CD14-positive monocyte (primary cell): ENCODE measurements around the gene PTTG1IP. TPM values are rescaled to one million over a fixed set of nuclear protein-coding genes. Genes with fewer than 3 reads are reported as not detected.

Experiments
- DNase-seq, 3 donors: peaks; one replicate each; pipeline ENCODE4 v3.0.0-alpha.2; 2011 to 2022
- H2AFZ ChIP-seq: 2 replicates; pipeline ENCODE4 v1.6.0; 2012; ENCODE audit warnings: mild to moderate bottlenecking, low read depth, low read length, inconsistent platforms; ENCODE audit not compliant: insufficient read depth, poor library complexity, severe bottlenecking
- H3K27ac ChIP-seq, 2 donors: 1 replicate in 1 of 2; 2 replicates in 1 of 2; pipeline ENCODE4 v1.5.1; 2012 to 2013; ENCODE audit warnings: low read length in 2 of 2, control low read depth in 1 of 2, inconsistent platforms in 1 of 2, low read depth in 1 of 2, mild to moderate bottlenecking in 1 of 2
- H3K27me3 ChIP-seq, 2 donors: one replicate each; pipeline versions ENCODE4 v1.6.0 to v1.6.1; 2011 to 2013; ENCODE audit warnings: low read length in 2 of 2; ENCODE audit not compliant: control insufficient read depth in 2 of 2, insufficient read depth in 2 of 2
- H3K36me3 ChIP-seq, 2 donors: replicated peaks in 1 of 2; 1 replicate in 1 of 2; 2 replicates in 1 of 2; pipeline versions ENCODE4 v1.5.1 to v1.6.1; 2012 to 2013; ENCODE audit warnings: low read length in 2 of 2, control low read depth in 1 of 2, inconsistent platforms in 1 of 2, mild to moderate bottlenecking in 1 of 2; ENCODE audit not compliant: insufficient read depth in 2 of 2, control insufficient read depth in 1 of 2
- H3K4me1 ChIP-seq, 2 donors: 1 replicate in 1 of 2; 2 replicates in 1 of 2; pipeline versions ENCODE4 v1.5.1 to v1.6.1; 2012 to 2013; ENCODE audit warnings: low read length in 2 of 2, control low read depth in 1 of 2, inconsistent platforms in 1 of 2, mild to moderate bottlenecking in 1 of 2, moderate library complexity in 1 of 2; ENCODE audit not compliant: insufficient read depth in 2 of 2, control insufficient read depth in 1 of 2
- H3K4me2 ChIP-seq: replicated peaks from 2 replicates; pipeline ENCODE3; 2012; ENCODE audit warnings: low read length, moderate library complexity, mild to moderate bottlenecking; ENCODE audit not compliant: poor library complexity, severe bottlenecking; ENCODE audit errors: extremely low read depth
- H3K4me3 ChIP-seq, 3 experiments: fragments of 200-600 bp in 1 of 3; sonication (generic) in 1 of 3; replicated peaks in 1 of 3; 1 replicate in 2 of 3; 2 replicates in 1 of 3; pipeline ENCODE4 v1.5.1; 2011 to 2013; ENCODE audit warnings: low read length in 3 of 3, mild to moderate bottlenecking in 3 of 3, control low read depth in 2 of 3, low read depth in 2 of 3, inconsistent platforms in 1 of 3, moderate library complexity in 1 of 3
- H3K79me2 ChIP-seq: 2 replicates; pipeline ENCODE4 v1.6.0; 2012; ENCODE audit warnings: mild to moderate bottlenecking, control low read depth, inconsistent platforms, low read length, moderate library complexity; ENCODE audit not compliant: insufficient read depth
- H3K9ac ChIP-seq: 2 replicates; pipeline ENCODE4 v1.6.0; 2017; ENCODE audit warnings: low read length, mild to moderate bottlenecking; ENCODE audit not compliant: insufficient read depth, poor library complexity, severe bottlenecking
- H3K9me3 ChIP-seq, 2 donors: replicated peaks in 1 of 2; 1 replicate in 1 of 2; 2 replicates in 1 of 2; pipeline versions ENCODE4 v1.5.1 to v1.6.1; 2012 to 2013; ENCODE audit warnings: low read length in 2 of 2, control low read depth in 1 of 2; ENCODE audit not compliant: control insufficient read depth in 1 of 2, insufficient read depth in 1 of 2
- H4K20me1 ChIP-seq: 2 replicates; pipeline ENCODE4 v1.6.0; 2012; ENCODE audit warnings: mild to moderate bottlenecking, low read length, control low read depth, moderate library complexity; ENCODE audit not compliant: insufficient read depth
- H3K27ac Mint-ChIP-seq, 7 donors: one replicate each; pipeline ENCODE4 v1.8.0; 2020; ENCODE audit warnings: mild to moderate bottlenecking in 7 of 7, mixed read lengths in 7 of 7, moderate library complexity in 6 of 7, inconsistent platforms in 2 of 7
- H3K27me3 Mint-ChIP-seq, 3 donors: one replicate each; pipeline ENCODE4 v1.8.0; 2021 to 2022; ENCODE audit warnings: low read depth in 3 of 3, mild to moderate bottlenecking in 3 of 3, mixed read lengths in 3 of 3, moderate library complexity in 3 of 3, inconsistent platforms in 1 of 3
- H3K36me3 Mint-ChIP-seq, 2 donors: one replicate each; pipeline ENCODE4 v1.8.0; 2020; ENCODE audit warnings: mixed read lengths in 2 of 2, inconsistent platforms in 1 of 2, mild to moderate bottlenecking in 1 of 2
- H3K4me1 Mint-ChIP-seq: one replicate; pipeline ENCODE4 v1.8.0; 2020; ENCODE audit warnings: mild to moderate bottlenecking, mixed read lengths
- H3K4me3 Mint-ChIP-seq, 2 donors: one replicate each; pipeline ENCODE4 v1.8.0; 2020; ENCODE audit warnings: mild to moderate bottlenecking in 2 of 2, mixed read lengths in 2 of 2, moderate library complexity in 1 of 2
- H3K9me3 Mint-ChIP-seq, 7 donors: one replicate each; pipeline ENCODE4 v1.8.0; 2020 to 2022; ENCODE audit warnings: mixed read lengths in 7 of 7, mild to moderate bottlenecking in 6 of 7, moderate library complexity in 6 of 7, inconsistent platforms in 2 of 7
- CTCF ChIP-seq: fragments of 200-600 bp; IDR thresholded peaks from one replicate; pipeline ENCODE4 v1.8.0; 2022; ENCODE audit warnings: antibody characterized with exemption, mild to moderate bottlenecking
- WGBS: methylation state at CpG from one replicate; pipeline ENCODE4 v1.1.5; 2013; ENCODE audit warnings: missing lambda C conversion rate; ENCODE audit not compliant: insufficient coverage; 5-methylcytosine and 5-hydroxymethylcytosine counted together
- intact Hi-C, 2 donors: fragments of 100-400 bp; cut with micrococcal nuclease; formaldehyde crosslinking; loops; one replicate each; pipeline versions ENCODE4 v1.15.0 to v1.15.1; 2023
- polyA plus RNA-seq, 3 donors: library from polyadenylated mRNA; depleted of rRNA in 1 of 3; unstranded in 2 of 3; stranded (reverse) in 1 of 3; fragments of 300-500 nt in 2 of 3; fragments of >200 nt in 1 of 3; fragmentation: Illumina TruSeq in 2 of 3; gene quantifications; 1 replicate in 2 of 3; 2 replicates in 1 of 3; pipeline ENCODE4 v1.2.3, GENCODE V29; 2012 to 2021

The PTTG1IP gene
- polyA plus RNA-seq, 3 donors, result 118 to 238 (median 206) TPM

- Mint-ChIP-seq H3K4me3 (peak overlapping the region; percentile 84 to 88), H3K27me3 (peaks cover 0 to 2% (median 0%) of the 10 kb centered on the region in 3 donors), H3K4me1 (peaks cover 33% of the 10 kb centered on the region), H3K27ac (peak overlapping the region in 2 of 7 donors; percentile 4 to 28), H3K9me3 (peaks cover 0 to 2% (median 0%) of the 10 kb centered on the region in 7 donors), H3K36me3 (peaks cover 48 to 57% of the 10 kb centered on the region in 2 donors)
- H3K36me3 ChIP-seq, result peaks cover 31 to 58% of the 10 kb centered on the region in 2 donors
- H3K27me3 ChIP-seq, result no peaks in the 10 kb centered on the region
- peak overlapping the region; percentile 93 for H3K4me2 ChIP-seq
- 40% methylated on average over 23 of the region's 32 CpGs for WGBS
- H3K9ac ChIP-seq, result peak overlapping the region; percentile 77
- no peak for DNase-seq
- H3K4me1 ChIP-seq, result peaks cover 22 to 32% of the 10 kb centered on the region in 2 donors
- H3K27ac ChIP-seq, result no peak overlapping the region
- peaks cover 26% of the 10 kb centered on the region for H4K20me1 ChIP-seq
- TF ChIP-seq CTCF, result no peak
- H3K4me3 ChIP-seq, result peak overlapping the region; percentile 65 to 86 (median 73)
- peaks cover 45% of the 10 kb centered on the region for H3K79me2 ChIP-seq
- peak overlapping the region; percentile 90 for H2AFZ ChIP-seq
- intact Hi-C loops, result loop anchor here (5.0 kb wide), 3 partner anchors 65 to 120 kb away; partner anchors contain the start of gene ITGB2 (in 1 of the 2)
- no peaks in the 10 kb centered on the region for H3K9me3 ChIP-seq
Observed at GRCh38 chr21:44802396-44803153, 70.9 kb downstream of the PTTG1IP start.

GRCh38 chr21:44801468-44802395 is 71.8 kb downstream of the PTTG1IP start, which contains the start of gene UBE2G2:
UBE2G2 (minus strand) TSS chr21:44801820; CDS start chr21:44801748, 72 bp downstream.
- peak within 1 kb of the TSS; percentile 42 to 92 (median 84) for H3K27ac Mint-ChIP-seq
- intact Hi-C loops, result loop anchor here (2.0 to 5.0 kb wide), 4 partner anchors 15 to 121 kb away; partner anchors contain the start of gene ITGB2 (in 1 of the 2)
- H3K36me3 Mint-ChIP-seq, result peaks cover 43 to 56% of the 10 kb centered on the region in 2 donors
- H4K20me1 ChIP-seq, result peaks cover 29% of the 10 kb centered on the region
- peaks cover 33% of the 10 kb centered on the region for H3K4me1 Mint-ChIP-seq
- peaks cover 48% of the 10 kb centered on the region for H3K79me2 ChIP-seq
- peak within 1 kb of the TSS in 1 of 2 donors; percentile 74 for H3K27ac ChIP-seq
- peak within 1 kb of the TSS; percentile 93 for H3K4me2 ChIP-seq
- under 1% methylated on average over 91 of the region's 97 CpGs for WGBS
- H3K4me3 Mint-ChIP-seq, result peak within 1 kb of the TSS; percentile 84 to 97
- TF ChIP-seq CTCF, result peak; percentile 15
- H2AFZ ChIP-seq, result peak within 1 kb of the TSS; percentile 90
- no peaks in the 10 kb centered on the region for H3K9me3 ChIP-seq
- peaks cover 0 to 2% (median 0%) of the 10 kb centered on the region in 3 donors for H3K27me3 Mint-ChIP-seq
- peak; percentile 68 to 76 (median 75) for DNase-seq
- peak within 1 kb of the TSS; percentile 65 to 86 (median 73) for H3K4me3 ChIP-seq
- peak within 1 kb of the TSS; percentile 77 for H3K9ac ChIP-seq
- H3K36me3 ChIP-seq, result peaks cover 25 to 55% of the 10 kb centered on the region in 2 donors
- H3K27me3 ChIP-seq, result no peaks in the 10 kb centered on the region
- H3K9me3 Mint-ChIP-seq, result peaks cover 0 to 2% (median 0%) of the 10 kb centered on the region in 7 donors
- H3K4me1 ChIP-seq, result peaks cover 22 to 32% of the 10 kb centered on the region in 2 donors
